ENCODE results near the gene MSL2.
A peak's percentile ranks its signal among the peaks of the same experiment; 100 is the strongest.
"Not testable (repeated sequence)": the region's sequence is repeated elsewhere in the genome, so short reads cannot be mapped to it uniquely, and the experiment has no call there.

Gene MSL2

GRCh38 chr3:136196064-136196400, at the start of gene MSL2:
TSS of gene MSL2 (minus strand) at chr3:136196335. CDS start at chr3:136195113, 1,222 bp downstream.
- DNase-seq, result no peak

- DNase-seq, result no peak
Observed at GRCh38 chr3:136245691-136246090, 49.6 kb upstream of the MSL2 start.

- no peak for DNase-seq
Observed at GRCh38 chr3:136239094-136239493, 43.0 kb upstream of the MSL2 start.

- DNase-seq, result no peak
Observed at GRCh38 chr3:136237961-136238649, 42.0 kb upstream of the MSL2 start.

GRCh38 chr3:136237103-136237502, 41.0 kb upstream of the MSL2 start:
- DNase-seq, result no peak

- no peak for DNase-seq
Observed at GRCh38 chr3:136236109-136236508, 40.0 kb upstream of the MSL2 start.

- DNase-seq, result no peak
Observed at GRCh38 chr3:136235545-136235944, 39.4 kb upstream of the MSL2 start.

GRCh38 chr3:136232413-136232812, 36.3 kb upstream of the MSL2 start:
- DNase-seq, result no peak

GRCh38 chr3:136222746-136223145, 26.6 kb upstream of the MSL2 start:
- not testable (repeated sequence) for DNase-seq

GRCh38 chr3:136211547-136211946, 15.4 kb upstream of the MSL2 start:
- DNase-seq, result no peak

- no peak for DNase-seq
Observed at GRCh38 chr3:136209921-136210320, 13.8 kb upstream of the MSL2 start.

GRCh38 chr3:136207489-136208115, 11.5 kb upstream of the MSL2 start:
- DNase-seq, result no peak

GRCh38 chr3:136199219-136199618, 3.1 kb upstream of the MSL2 start:
- DNase-seq, result not testable (repeated sequence)

- DNase-seq, result not testable (repeated sequence)
Observed at GRCh38 chr3:136198462-136199078, 2.4 kb upstream of the MSL2 start.

- DNase-seq, result no peak
Observed at GRCh38 chr3:136197159-136197793, 1.1 kb upstream of the MSL2 start.

- peak; percentile 98 for DNase-seq
Observed at GRCh38 chr3:136196401-136197158, 445 bp upstream of the MSL2 start.

GRCh38 chr3:136195258-136196063, 674 bp downstream of the MSL2 start:
- DNase-seq, result no peak

GRCh38 chr3:136194409-136195257, 1.5 kb downstream of the MSL2 start:
- DNase-seq, result peak; percentile 39

- no peak for DNase-seq
Observed at GRCh38 chr3:136193278-136194054, 2.7 kb downstream of the MSL2 start.

GRCh38 chr3:136192831-136193230, 3.3 kb downstream of the MSL2 start:
- no peak for DNase-seq

Measured in activated CD4-positive, alpha-beta T cell treated with anti-CD3 and anti-CD28 coated beads for 1 hour (primary cell).